CD1c-positive myeloid dendritic cell (primary cell): ENCODE results near the gene DARS1.
"Not testable (repeated sequence)": the region's sequence is repeated elsewhere in the genome, so short reads cannot be mapped to it uniquely, and the experiment has no call there.

Experiments used
- DNase-seq: peaks from one replicate; pipeline ENCODE4 v3.0.0-alpha.2; 2016; ENCODE audit errors: extremely low spot score

DARS1 gene

GRCh38 chr2:135885709-135886108 is 99.7 kb downstream of the DARS1 start:
- DNase-seq = no peak

- DNase-seq = no peak
Measured at GRCh38 chr2:135882415-135882814, 103.0 kb downstream of the DARS1 start.

GRCh38 chr2:135876770-135877169 is 108.7 kb downstream of the DARS1 start:
- not testable (repeated sequence) for DNase-seq

GRCh38 chr2:135876066-135876711 is 109.2 kb downstream of the DARS1 start, which contains the start of gene MCM6:
Gene MCM6 (minus strand): TSS chr2:135876443. CDS start chr2:135876365, 78 bp downstream.
- DNase-seq = peak; percentile 99

- peak; percentile 55 for DNase-seq
Measured at GRCh38 chr2:135875491-135876065, 109.8 kb downstream of the DARS1 start.

DNA sequence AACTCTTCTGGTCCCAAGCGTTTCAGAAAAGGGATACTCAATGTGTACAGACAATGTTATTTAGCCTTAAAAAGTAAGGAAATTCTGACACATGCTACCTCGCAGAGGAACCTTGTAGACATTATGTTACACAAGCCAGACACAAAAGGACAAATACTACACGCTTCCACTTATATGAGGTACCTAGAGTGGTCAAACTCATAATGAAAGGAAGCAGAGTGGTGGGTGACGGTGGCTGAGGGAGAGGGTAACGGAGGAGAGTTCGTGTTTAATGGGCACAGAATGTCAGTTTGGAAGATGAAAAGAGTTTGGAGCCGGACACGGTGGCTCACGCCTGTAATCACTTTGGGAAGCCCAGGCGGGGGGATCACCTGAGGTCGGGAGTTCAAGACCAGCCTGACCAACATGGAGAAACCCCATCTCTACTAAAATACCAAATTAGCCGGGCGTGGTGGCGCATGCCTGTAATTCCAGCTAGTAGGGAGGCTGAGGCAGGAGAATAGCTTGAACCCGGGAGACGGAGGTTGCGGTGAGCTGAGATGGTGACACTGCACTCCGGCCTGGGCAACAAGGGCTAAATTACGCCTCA is 110.6 kb downstream of the DARS1 start:
- no peak for DNase-seq

DNA sequence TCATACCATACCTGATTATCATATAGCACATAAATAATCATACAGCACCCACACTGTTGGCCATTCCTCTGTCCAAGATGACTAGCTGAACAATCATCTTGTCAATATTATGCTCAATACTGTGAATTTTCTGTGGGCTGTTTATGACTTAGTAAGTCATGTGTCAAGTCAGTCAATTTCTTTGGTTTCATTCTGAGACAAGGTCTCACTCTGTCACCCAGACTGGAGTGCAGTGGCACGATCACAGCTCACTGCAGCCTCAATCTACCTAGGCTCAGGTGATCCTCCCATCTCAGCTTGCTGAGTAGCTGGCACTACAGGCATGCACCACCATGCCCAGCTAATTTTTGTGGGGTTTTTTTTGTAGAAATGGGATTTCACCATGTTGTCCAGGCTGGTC is 114.9 kb downstream of the DARS1 start:
- DNase-seq = no peak

GRCh38 chr2:135863233-135863632 is 122.2 kb downstream of the DARS1 start:
- no peak for DNase-seq

DNA sequence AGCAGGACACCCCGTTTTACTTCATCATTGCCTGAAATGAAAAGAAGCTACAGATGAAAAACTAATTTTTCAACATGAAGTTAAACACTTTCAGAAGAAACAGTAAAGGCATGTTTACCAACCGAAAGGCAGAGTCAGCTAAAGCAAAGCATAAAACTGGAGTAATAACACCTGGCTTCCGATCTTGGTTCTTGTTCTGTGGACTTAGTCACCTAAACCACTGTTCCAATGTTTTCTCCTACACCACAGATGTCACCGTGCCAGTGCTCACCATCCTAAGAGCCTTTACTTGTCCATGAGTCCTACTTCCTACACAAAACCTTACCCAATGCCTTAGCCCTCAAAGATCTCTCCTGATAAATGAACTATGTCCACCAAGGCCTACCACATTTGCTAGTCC is 122.7 kb downstream of the DARS1 start:
- DNase-seq = no peak
